Measurements from ENCODE around the gene MAGI2.

The MAGI2 gene

GRCh38 chr7:79489371-79489770 is 35.9 kb upstream of the MAGI2 start:
- no peak for DNase-seq (ENCODE audit: extremely low spot score)
- no peak for TF ChIP-seq CTCF (IDR thresholded peaks at IDR 0.05; ENCODE audit: control extremely low read depth, extremely low read depth, low read depth, missing control alignments)
- ChIA-PET CTCF (no interaction called here), POLR2A (no interaction called here)

DNA sequence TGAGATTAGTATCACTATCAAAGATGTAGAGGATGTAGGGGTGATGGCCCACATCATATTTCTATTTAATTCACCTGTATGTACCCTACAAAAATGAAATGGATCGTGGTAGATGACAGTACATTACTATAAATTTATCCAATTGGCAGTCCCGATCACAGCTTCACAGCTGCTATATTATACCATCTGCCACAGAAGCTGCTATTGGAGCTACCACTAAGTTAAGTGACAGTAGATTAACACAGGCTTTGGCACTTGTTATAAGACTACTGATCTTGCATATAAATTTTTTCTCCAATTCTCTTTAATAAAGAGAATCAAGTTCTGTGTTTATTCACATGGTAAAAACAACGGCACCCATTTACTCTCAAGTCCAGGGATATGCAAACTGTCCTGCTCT is 24.9 kb upstream of the MAGI2 start:
- DNase-seq (ENCODE audit: extremely low spot score), result no peak
- ChIA-PET POLR2A (no interaction called here), CTCF (no interaction called here)
- TF ChIP-seq CTCF (IDR thresholded peaks at IDR 0.05; ENCODE audit: control extremely low read depth, extremely low read depth, low read depth, missing control alignments), result no peak

DNA sequence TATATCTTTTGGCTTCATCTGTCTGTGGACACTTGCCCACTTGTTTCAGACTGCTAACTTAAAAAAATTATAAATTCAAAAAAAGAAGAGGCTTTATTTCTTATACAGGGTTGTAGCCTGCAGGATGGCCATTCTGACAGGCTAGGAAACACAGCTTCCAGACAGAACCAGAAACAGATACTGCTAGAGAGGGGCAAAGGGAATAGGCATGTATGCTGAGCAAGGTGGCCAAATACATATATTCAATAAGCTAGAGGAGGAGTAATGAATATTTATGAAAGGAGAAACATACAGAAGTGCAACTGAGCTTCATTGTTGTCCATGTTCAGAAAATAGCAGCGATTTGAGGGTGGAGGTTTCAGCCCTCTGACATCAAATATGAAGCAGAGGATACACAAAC is 22.0 kb upstream of the MAGI2 start:
- no peak for TF ChIP-seq CTCF (IDR thresholded peaks at IDR 0.05; ENCODE audit: control extremely low read depth, extremely low read depth, low read depth, missing control alignments)
- ChIA-PET CTCF (interaction anchor here (1.2 kb wide), 1 partner anchor 9 kb away, joined by 3 read pairs; no protein-coding TSS in a partner anchor), POLR2A (no interaction called here)
- DNase-seq (ENCODE audit: extremely low spot score), result no peak

GRCh38 chr7:79471699-79472098 is 18.2 kb upstream of the MAGI2 start:
- TF ChIP-seq CTCF (IDR thresholded peaks at IDR 0.05; ENCODE audit: control extremely low read depth, extremely low read depth, low read depth, missing control alignments), result no peak
- CTCF ChIA-PET, result interaction anchor here (1.7 kb wide), 1 partner anchor 19 kb away, joined by 5 read pairs; the partner anchor contains the start of gene MAGI2
- DNase-seq (ENCODE audit: extremely low spot score), result no peak
- POLR2A ChIA-PET, result no interaction called here

- TF ChIP-seq CTCF (IDR thresholded peaks at IDR 0.05; ENCODE audit: control extremely low read depth, extremely low read depth, low read depth, missing control alignments), result no peak
- ChIA-PET CTCF (interaction anchor here (1.7 kb wide), 1 partner anchor 19 kb away, joined by 5 read pairs; the partner anchor contains the start of gene MAGI2), POLR2A (no interaction called here)
Observed at GRCh38 chr7:79471283-79471682, 17.8 kb upstream of the MAGI2 start.

DNA sequence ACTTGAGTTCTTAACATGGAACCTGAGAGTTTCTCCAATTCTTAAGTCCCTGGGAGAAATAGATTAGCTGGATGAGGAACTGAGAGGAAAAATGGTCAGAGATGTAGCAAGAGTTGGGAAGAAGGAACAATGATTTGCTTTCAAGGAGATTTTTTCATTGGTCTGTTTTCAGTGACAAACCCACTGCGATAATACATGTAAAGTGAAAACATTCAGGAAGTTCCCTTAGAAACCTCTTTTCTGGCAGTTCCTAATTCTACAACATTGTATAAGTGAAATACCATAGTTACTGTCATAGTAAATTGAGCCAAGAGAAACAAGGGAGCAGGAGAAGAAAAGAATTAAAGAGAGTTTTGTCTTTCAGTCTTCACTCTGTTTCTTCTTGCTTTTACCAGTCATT is 12.1 kb upstream of the MAGI2 start:
- ChIA-PET POLR2A (no interaction called here), CTCF (no interaction called here)
- DNase-seq (ENCODE audit: extremely low spot score), result no peak
- TF ChIP-seq CTCF (IDR thresholded peaks at IDR 0.05; ENCODE audit: control extremely low read depth, extremely low read depth, low read depth, missing control alignments), result no peak

More at GRCh38 chr7:79471283-79471682, 17.8 kb upstream of the MAGI2 start:
- DNase-seq (ENCODE audit: extremely low spot score), result no peak

DNA sequence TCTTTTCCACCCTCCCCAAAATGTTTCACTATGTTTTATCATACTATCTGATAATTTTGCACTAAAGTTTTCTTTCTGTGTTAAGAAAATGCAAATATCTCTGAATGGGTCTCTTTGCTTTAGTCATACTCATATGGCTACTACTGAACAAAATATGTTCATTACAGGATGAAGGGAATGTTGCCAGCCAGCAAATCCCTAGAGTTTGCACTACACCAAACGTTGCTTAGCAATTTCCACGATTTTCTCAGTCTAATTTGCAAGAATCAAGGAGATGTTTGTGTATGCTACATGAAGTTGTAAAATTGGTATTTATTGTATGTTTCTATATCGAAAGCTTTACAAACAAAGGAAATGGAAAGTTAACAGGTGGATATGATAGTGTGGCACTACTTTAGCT is 10.6 kb upstream of the MAGI2 start:
- TF ChIP-seq CTCF (IDR thresholded peaks at IDR 0.05; ENCODE audit: control extremely low read depth, extremely low read depth, low read depth, missing control alignments), result no peak
- POLR2A ChIA-PET, result no interaction called here

More for the DNA sequence above, 10.6 kb upstream of the MAGI2 start:
- DNase-seq (ENCODE audit: extremely low spot score), result no peak
- CTCF ChIA-PET, result no interaction called here
